GM23338 (cell line): Measurements from ENCODE around the gene MEIOB. TPM values are rescaled to one million over a fixed set of nuclear protein-coding genes. Genes with fewer than 3 reads are reported as not detected.

Experiments
- ATAC-seq: fragments of 200-7000 bp; cut with Tn5 transposase; 3 replicates; pipeline ENCODE4 v1.9.1; 2020
- DNase-seq: peaks from one replicate; pipeline ENCODE4 v3.0.0-alpha.2; 2015; ENCODE audit warnings: low spot score
- H2AFZ ChIP-seq: fragments of 200-600 bp; sonication (generic); 2 replicates; pipeline ENCODE4 v1.8.0; 2016; ENCODE audit warnings: antibody characterized with exemption, mild to moderate bottlenecking, moderate library complexity
- H3F3A ChIP-seq: fragments of 200-600 bp; sonication (generic); replicated peaks from 2 replicates; pipeline ENCODE4 v1.8.0; 2017; ENCODE audit warnings: antibody characterized with exemption, mixed run types, low read depth
- H3K27ac ChIP-seq: fragments of 200-600 bp; sonication (generic); 2 replicates; pipeline ENCODE4 v1.6.1; 2016; ENCODE audit warnings: low read depth
- H3K27me3 ChIP-seq: fragments of 200-600 bp; sonication (generic); 2 replicates; pipeline ENCODE4 v1.8.0; 2016; ENCODE audit warnings: mild to moderate bottlenecking, mixed run types, moderate library complexity; ENCODE audit not compliant: insufficient read depth
- H3K36me3 ChIP-seq: fragments of 200-600 bp; sonication (generic); 2 replicates; pipeline ENCODE4 v1.8.0; 2016; ENCODE audit warnings: mild to moderate bottlenecking; ENCODE audit not compliant: insufficient read depth
- H3K4me1 ChIP-seq: fragments of 200-600 bp; sonication (generic); 2 replicates; pipeline ENCODE4 v1.8.0; 2016; ENCODE audit warnings: mild to moderate bottlenecking, moderate library complexity; ENCODE audit not compliant: insufficient read depth
- H3K4me2 ChIP-seq: fragments of 200-600 bp; sonication (generic); 2 replicates; pipeline ENCODE4 v1.7.1; 2017; ENCODE audit warnings: mixed run types
- H3K4me3 ChIP-seq: fragments of 200-600 bp; sonication (generic); 2 replicates; pipeline ENCODE4 v1.6.1; 2016; ENCODE audit warnings: mixed run types
- H3K79me2 ChIP-seq: fragments of 200-600 bp; sonication (generic); replicated peaks from 2 replicates; pipeline ENCODE4 v1.8.0; 2017; ENCODE audit warnings: mild to moderate bottlenecking; ENCODE audit not compliant: insufficient read depth
- H3K9me2 ChIP-seq: fragments of 200-600 bp; sonication (generic); 2 replicates; pipeline ENCODE4 v1.8.0; 2017; ENCODE audit not compliant: insufficient read depth
- H4K20me1 ChIP-seq: fragments of 200-600 bp; sonication (generic); replicated peaks from 2 replicates; pipeline ENCODE4 v1.8.0; 2017; ENCODE audit warnings: mild to moderate bottlenecking; ENCODE audit not compliant: insufficient read depth
- H3K27ac Mint-ChIP-seq: 2 replicates; pipeline ENCODE4 v1.8.0; 2020; ENCODE audit warnings: inconsistent platforms, mild to moderate bottlenecking, moderate library complexity, mixed read lengths
- H3K27me3 Mint-ChIP-seq: 3 replicates; pipeline ENCODE4 v1.8.0; 2022; ENCODE audit warnings: low read depth, mild to moderate bottlenecking, moderate library complexity, mixed read lengths, inconsistent platforms; ENCODE audit not compliant: insufficient read depth, poor library complexity
- H3K36me3 Mint-ChIP-seq: 3 replicates; pipeline ENCODE4 v1.8.0; 2021; ENCODE audit warnings: low read depth, mild to moderate bottlenecking, inconsistent platforms, moderate library complexity, mixed read lengths
- H3K4me1 Mint-ChIP-seq: 3 replicates; pipeline ENCODE4 v1.8.0; 2020; ENCODE audit warnings: mild to moderate bottlenecking, inconsistent platforms, mixed read lengths
- H3K4me3 Mint-ChIP-seq: 3 replicates; pipeline ENCODE4 v1.8.0; 2021; ENCODE audit warnings: moderate library complexity, mild to moderate bottlenecking, inconsistent platforms, mixed read lengths
- H3K9me3 Mint-ChIP-seq: 3 replicates; pipeline ENCODE4 v1.8.0; 2020; ENCODE audit warnings: moderate library complexity, mild to moderate bottlenecking, inconsistent platforms, mixed read lengths
- CREB1 ChIP-seq: fragments of 250-450 bp; sonication (Bioruptor Pico); IDR thresholded peaks from 2 replicates; pipeline ENCODE4 v1.5.0; 2020; ENCODE audit warnings: low read depth, mild to moderate bottlenecking, moderate library complexity
- EZH2 ChIP-seq: fragments of 200-600 bp; sonication (generic); IDR thresholded peaks from one replicate; pipeline ENCODE4 v1.8.0; 2017; ENCODE audit warnings: antibody characterized with exemption, mild to moderate bottlenecking, low read depth; ENCODE audit not compliant: unreplicated experiment
- EZH2phosphoT487 ChIP-seq: fragments of 200-600 bp; sonication (generic); IDR thresholded peaks from one replicate; pipeline ENCODE4 v1.8.1; 2018; ENCODE audit warnings: antibody characterized with exemption; ENCODE audit not compliant: unreplicated experiment
- JUNB ChIP-seq: IDR thresholded peaks from one replicate; pipeline ENCODE4 v1.6.1; 2016; ENCODE audit warnings: antibody characterized with exemption; ENCODE audit not compliant: unreplicated experiment
- NANOG ChIP-seq: IDR thresholded peaks from 2 replicates; pipeline ENCODE4 v1.6.1; 2016; ENCODE audit warnings: antibody characterized with exemption, borderline replicate concordance
- POLR2AphosphoS5 ChIP-seq: IDR thresholded peaks from 2 replicates; pipeline ENCODE4 v1.6.1; 2016; ENCODE audit warnings: antibody characterized with exemption, low read depth
- STAT1 ChIP-seq: IDR thresholded peaks from one replicate; pipeline ENCODE4 v1.6.1; 2016; ENCODE audit warnings: antibody characterized with exemption; ENCODE audit not compliant: unreplicated experiment
- ZNF114 ChIP-seq: fragments of 250-450 bp; sonication (Bioruptor Pico); IDR thresholded peaks from 2 replicates; pipeline ENCODE4 v1.5.0; 2020; ENCODE audit warnings: mild to moderate bottlenecking, moderate library complexity
- ZNF331 ChIP-seq: fragments of 250-450 bp; sonication (Bioruptor Pico); IDR thresholded peaks from 2 replicates; pipeline ENCODE4 v1.5.0; 2020; ENCODE audit warnings: low read depth, mild to moderate bottlenecking, moderate library complexity
- polyA plus RNA-seq: library from polyadenylated mRNA; unstranded; fragments of >200 nt; fragmentation: Nextera tagmentation; extraction: Ambion mirVana; gene quantifications from 2 replicates; pipeline ENCODE4 v1.2.1, GENCODE V29; 2016
- total RNA-seq: library from RNA; depleted of rRNA; stranded (reverse); fragments of >200 nt; shearing (Covaris generic); gene quantifications from 2 replicates; pipeline ENCODE4 v1.2.3, GENCODE V29; 2014
- TF ChIP-seq, protein P1 (sequence below), 2 experiments: fragments of 200-600 bp in 1 of 2; sonication (generic) in 1 of 2; conservative IDR thresholded peaks; 2 replicates each; pipeline versions ENCODE4 v1.5.1 to v1.6.1; 2016 to 2017; ENCODE audit warnings: antibody characterized with exemption in 2 of 2, low read depth in 2 of 2, mild to moderate bottlenecking in 2 of 2, moderate library complexity in 1 of 2
- TF ChIP-seq, protein P2 (sequence below): IDR thresholded peaks from one replicate; pipeline ENCODE4 v1.6.1; 2018; ENCODE audit warnings: antibody characterized with exemption; ENCODE audit not compliant: unreplicated experiment
- TF ChIP-seq, protein P3 (sequence below): IDR thresholded peaks from 2 replicates; pipeline ENCODE4 v1.6.1; 2016; ENCODE audit warnings: antibody characterized with exemption
- TF ChIP-seq, protein P4 (sequence below): fragments of 250-450 bp; sonication (Bioruptor Pico); IDR thresholded peaks from 2 replicates; pipeline ENCODE4 v1.5.0; 2020; ENCODE audit warnings: mild to moderate bottlenecking, moderate library complexity

The MEIOB gene
- total and polyA plus RNA-seq, 2 experiments from 2014 or later: 7.3 to 8.7 TPM

DNA sequence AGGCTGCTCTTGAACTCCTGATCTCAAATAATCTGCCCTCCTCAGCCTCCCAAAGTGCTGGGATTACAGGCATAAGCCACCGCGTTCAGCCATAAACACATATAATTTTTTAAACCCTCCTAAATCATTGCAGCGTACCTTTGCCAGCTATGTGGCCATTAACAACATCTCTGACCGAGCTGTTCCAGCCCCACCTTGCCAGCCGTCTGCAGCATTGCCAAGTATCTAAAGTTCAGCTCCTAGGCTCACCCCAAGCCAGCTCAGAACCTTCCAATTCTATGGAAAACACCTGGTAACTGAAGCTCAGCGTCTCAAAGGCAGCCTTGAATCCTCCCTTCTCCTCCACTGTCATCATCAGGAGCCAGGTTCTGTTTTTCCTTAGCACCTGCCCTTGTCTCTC, 5.1 kb upstream of the MEIOB start:
- H3K36me3 ChIP-seq: no peaks in the 10 kb centered on the region
- peaks cover 2% of the 10 kb centered on the region; the same call in 1 of the 3 replicates for H3K9me3 Mint-ChIP-seq
- H3K4me1 Mint-ChIP-seq: peaks cover 2% of the 10 kb centered on the region; the same call in 1 of the 3 replicates
- no peak overlapping the region for H3K4me2 ChIP-seq
- H3K9me2 ChIP-seq: no peaks in the 10 kb centered on the region
- H3K36me3 Mint-ChIP-seq: no peaks in the 10 kb centered on the region
- TF ChIP-seq NANOG: no peak
- TF ChIP-seq ZNF114 (CRISPR knock-in tag): no peak
- TF ChIP-seq POLR2AphosphoS5: no peak
- TF ChIP-seq JUNB: no peak
- no peak for TF ChIP-seq EZH2
- TF ChIP-seq, protein P1, sequence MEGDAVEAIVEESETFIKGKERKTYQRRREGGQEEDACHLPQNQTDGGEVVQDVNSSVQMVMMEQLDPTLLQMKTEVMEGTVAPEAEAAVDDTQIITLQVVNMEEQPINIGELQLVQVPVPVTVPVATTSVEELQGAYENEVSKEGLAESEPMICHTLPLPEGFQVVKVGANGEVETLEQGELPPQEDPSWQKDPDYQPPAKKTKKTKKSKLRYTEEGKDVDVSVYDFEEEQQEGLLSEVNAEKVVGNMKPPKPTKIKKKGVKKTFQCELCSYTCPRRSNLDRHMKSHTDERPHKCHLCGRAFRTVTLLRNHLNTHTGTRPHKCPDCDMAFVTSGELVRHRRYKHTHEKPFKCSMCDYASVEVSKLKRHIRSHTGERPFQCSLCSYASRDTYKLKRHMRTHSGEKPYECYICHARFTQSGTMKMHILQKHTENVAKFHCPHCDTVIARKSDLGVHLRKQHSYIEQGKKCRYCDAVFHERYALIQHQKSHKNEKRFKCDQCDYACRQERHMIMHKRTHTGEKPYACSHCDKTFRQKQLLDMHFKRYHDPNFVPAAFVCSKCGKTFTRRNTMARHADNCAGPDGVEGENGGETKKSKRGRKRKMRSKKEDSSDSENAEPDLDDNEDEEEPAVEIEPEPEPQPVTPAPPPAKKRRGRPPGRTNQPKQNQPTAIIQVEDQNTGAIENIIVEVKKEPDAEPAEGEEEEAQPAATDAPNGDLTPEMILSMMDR (conservative IDR thresholded peaks at IDR 0.05; ENCODE audit: low read depth in 2 of 2): no peak
- TF ChIP-seq, protein P2, sequence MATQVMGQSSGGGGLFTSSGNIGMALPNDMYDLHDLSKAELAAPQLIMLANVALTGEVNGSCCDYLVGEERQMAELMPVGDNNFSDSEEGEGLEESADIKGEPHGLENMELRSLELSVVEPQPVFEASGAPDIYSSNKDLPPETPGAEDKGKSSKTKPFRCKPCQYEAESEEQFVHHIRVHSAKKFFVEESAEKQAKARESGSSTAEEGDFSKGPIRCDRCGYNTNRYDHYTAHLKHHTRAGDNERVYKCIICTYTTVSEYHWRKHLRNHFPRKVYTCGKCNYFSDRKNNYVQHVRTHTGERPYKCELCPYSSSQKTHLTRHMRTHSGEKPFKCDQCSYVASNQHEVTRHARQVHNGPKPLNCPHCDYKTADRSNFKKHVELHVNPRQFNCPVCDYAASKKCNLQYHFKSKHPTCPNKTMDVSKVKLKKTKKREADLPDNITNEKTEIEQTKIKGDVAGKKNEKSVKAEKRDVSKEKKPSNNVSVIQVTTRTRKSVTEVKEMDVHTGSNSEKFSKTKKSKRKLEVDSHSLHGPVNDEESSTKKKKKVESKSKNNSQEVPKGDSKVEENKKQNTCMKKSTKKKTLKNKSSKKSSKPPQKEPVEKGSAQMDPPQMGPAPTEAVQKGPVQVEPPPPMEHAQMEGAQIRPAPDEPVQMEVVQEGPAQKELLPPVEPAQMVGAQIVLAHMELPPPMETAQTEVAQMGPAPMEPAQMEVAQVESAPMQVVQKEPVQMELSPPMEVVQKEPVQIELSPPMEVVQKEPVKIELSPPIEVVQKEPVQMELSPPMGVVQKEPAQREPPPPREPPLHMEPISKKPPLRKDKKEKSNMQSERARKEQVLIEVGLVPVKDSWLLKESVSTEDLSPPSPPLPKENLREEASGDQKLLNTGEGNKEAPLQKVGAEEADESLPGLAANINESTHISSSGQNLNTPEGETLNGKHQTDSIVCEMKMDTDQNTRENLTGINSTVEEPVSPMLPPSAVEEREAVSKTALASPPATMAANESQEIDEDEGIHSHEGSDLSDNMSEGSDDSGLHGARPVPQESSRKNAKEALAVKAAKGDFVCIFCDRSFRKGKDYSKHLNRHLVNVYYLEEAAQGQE: no peak
- TF ChIP-seq, protein P3, sequence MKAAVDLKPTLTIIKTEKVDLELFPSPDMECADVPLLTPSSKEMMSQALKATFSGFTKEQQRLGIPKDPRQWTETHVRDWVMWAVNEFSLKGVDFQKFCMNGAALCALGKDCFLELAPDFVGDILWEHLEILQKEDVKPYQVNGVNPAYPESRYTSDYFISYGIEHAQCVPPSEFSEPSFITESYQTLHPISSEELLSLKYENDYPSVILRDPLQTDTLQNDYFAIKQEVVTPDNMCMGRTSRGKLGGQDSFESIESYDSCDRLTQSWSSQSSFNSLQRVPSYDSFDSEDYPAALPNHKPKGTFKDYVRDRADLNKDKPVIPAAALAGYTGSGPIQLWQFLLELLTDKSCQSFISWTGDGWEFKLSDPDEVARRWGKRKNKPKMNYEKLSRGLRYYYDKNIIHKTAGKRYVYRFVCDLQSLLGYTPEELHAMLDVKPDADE: no peak
- no peak for TF ChIP-seq EZH2phosphoT487
- no peak for TF ChIP-seq STAT1
- no peak for TF ChIP-seq CREB1 (CRISPR knock-in tag)
- TF ChIP-seq, protein P4, sequence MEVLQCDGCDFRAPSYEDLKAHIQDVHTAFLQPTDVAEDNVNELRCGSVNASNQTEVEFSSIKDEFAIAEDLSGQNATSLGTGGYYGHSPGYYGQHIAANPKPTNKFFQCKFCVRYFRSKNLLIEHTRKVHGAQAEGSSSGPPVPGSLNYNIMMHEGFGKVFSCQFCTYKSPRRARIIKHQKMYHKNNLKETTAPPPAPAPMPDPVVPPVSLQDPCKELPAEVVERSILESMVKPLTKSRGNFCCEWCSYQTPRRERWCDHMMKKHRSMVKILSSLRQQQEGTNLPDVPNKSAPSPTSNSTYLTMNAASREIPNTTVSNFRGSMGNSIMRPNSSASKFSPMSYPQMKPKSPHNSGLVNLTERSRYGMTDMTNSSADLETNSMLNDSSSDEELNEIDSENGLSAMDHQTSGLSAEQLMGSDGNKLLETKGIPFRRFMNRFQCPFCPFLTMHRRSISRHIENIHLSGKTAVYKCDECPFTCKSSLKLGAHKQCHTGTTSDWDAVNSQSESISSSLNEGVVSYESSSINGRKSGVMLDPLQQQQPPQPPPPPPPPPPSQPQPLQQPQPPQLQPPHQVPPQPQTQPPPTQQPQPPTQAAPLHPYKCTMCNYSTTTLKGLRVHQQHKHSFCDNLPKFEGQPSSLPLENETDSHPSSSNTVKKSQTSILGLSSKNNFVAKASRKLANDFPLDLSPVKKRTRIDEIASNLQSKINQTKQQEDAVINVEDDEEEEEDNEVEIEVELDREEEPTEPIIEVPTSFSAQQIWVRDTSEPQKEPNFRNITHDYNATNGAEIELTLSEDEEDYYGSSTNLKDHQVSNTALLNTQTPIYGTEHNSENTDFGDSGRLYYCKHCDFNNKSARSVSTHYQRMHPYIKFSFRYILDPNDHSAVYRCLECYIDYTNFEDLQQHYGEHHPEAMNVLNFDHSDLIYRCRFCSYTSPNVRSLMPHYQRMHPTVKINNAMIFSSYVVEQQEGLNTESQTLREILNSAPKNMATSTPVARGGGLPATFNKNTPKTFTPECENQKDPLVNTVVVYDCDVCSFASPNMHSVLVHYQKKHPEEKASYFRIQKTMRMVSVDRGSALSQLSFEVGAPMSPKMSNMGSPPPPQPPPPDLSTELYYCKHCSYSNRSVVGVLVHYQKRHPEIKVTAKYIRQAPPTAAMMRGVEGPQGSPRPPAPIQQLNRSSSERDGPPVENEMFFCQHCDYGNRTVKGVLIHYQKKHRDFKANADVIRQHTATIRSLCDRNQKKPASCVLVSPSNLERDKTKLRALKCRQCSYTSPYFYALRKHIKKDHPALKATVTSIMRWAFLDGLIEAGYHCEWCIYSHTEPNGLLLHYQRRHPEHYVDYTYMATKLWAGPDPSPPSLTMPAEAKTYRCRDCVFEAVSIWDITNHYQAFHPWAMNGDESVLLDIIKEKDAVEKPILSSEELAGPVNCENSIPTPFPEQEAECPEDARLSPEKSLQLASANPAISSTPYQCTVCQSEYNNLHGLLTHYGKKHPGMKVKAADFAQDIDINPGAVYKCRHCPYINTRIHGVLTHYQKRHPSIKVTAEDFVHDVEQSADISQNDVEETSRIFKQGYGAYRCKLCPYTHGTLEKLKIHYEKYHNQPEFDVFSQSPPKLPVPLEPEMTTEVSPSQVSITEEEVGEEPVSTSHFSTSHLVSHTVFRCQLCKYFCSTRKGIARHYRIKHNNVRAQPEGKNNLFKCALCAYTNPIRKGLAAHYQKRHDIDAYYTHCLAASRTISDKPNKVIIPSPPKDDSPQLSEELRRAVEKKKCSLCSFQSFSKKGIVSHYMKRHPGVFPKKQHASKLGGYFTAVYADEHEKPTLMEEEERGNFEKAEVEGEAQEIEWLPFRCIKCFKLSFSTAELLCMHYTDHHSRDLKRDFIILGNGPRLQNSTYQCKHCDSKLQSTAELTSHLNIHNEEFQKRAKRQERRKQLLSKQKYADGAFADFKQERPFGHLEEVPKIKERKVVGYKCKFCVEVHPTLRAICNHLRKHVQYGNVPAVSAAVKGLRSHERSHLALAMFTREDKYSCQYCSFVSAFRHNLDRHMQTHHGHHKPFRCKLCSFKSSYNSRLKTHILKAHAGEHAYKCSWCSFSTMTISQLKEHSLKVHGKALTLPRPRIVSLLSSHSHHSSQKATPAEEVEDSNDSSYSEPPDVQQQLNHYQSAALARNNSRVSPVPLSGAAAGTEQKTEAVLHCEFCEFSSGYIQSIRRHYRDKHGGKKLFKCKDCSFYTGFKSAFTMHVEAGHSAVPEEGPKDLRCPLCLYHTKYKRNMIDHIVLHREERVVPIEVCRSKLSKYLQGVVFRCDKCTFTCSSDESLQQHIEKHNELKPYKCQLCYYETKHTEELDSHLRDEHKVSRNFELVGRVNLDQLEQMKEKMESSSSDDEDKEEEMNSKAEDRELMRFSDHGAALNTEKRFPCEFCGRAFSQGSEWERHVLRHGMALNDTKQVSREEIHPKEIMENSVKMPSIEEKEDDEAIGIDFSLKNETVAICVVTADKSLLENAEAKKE (CRISPR knock-in tag): no peak
- no peak for TF ChIP-seq ZNF331 (CRISPR knock-in tag)
- H3K27me3 ChIP-seq: peaks cover 25% of the 10 kb centered on the region
- no peak overlapping the region for H3K4me3 Mint-ChIP-seq
- peak overlapping the region; percentile 72; the same call in 1 of the 2 replicates for H2AFZ ChIP-seq
- H3K4me3 ChIP-seq: no peak overlapping the region
- no peaks in the 10 kb centered on the region for H3K79me2 ChIP-seq
- H3K27ac ChIP-seq: no peak overlapping the region
- H3K27ac Mint-ChIP-seq: no peak overlapping the region
- peaks cover 20% of the 10 kb centered on the region for H3K27me3 Mint-ChIP-seq
- DNase-seq (no peak), ATAC-seq (no peak)
- H3K4me1 ChIP-seq: no peaks in the 10 kb centered on the region
- H3F3A ChIP-seq: no peaks in the 10 kb centered on the region
- no peaks in the 10 kb centered on the region for H4K20me1 ChIP-seq
